ENCODE data around the gene ALX4. TPM values are rescaled to one million over a fixed set of nuclear protein-coding genes. Genes with fewer than 3 reads are reported as not detected.

ALX4 gene
- total RNA-seq, 2 experiments from 2014 or later: not detected

DNA sequence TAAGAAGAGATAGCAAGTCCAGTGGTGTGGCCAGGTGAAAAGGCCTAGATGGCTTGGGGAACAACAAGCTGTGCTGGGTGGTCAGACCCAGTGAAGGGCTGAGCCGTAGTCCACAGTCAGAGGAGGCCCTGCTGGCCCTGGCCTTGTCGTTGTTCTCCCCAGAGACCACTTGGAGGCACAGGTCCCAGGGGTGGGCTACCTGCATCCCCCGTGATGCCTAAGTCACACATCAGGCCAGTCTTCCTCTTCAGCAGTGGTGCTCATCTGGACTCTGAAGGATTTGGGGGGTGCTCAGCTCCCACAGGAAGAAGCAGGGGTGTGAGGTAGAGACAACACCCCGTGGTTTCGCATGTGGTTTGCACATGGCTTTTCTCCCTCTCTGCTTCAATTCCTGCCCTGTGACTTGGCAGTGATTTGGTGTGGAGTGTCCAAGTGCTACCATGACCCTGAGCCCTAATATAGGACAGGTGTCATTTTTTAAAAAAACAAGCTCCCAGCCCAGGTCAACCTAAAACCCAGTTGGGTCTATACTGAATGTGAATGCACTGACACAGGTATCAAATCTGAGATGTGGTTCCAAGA lies 51.0 kb downstream of the ALX4 start:
- Mint-ChIP-seq H3K27me3 (no peaks in the 10 kb centered on the region), H3K9me3 (peaks cover 2% of the 10 kb centered on the region), H3K4me1 (ENCODE audit: low read depth) (peaks cover 11% of the 10 kb centered on the region), H3K36me3 (ENCODE audit: low read depth) (no peaks in the 10 kb centered on the region), H3K27ac (no peak overlapping the region), H3K4me3 (no peak overlapping the region)
- Histone ChIP-seq H3K27ac (ENCODE audit: low read depth in 1 of 2, low read length in 2 of 2) (no peak overlapping the region), H3K36me3 (ENCODE audit: insufficient read depth, low read length) (no peaks in the 10 kb centered on the region), H3K4me1 (ENCODE audit: insufficient read depth, low read length) (peaks cover 26% of the 10 kb centered on the region), H3K9me3 (ENCODE audit: control insufficient read depth in 1 of 2, insufficient read depth in 1 of 2, low read length in 2 of 2) (no peaks in the 10 kb centered on the region), H3K4me3 (ENCODE audit: low read length) (no peak overlapping the region), H3K27me3 (ENCODE audit: control insufficient read depth in 1 of 2, insufficient read depth in 2 of 2, low read length in 2 of 2) (no peaks in the 10 kb centered on the region)
- TF ChIP-seq, protein P1, sequence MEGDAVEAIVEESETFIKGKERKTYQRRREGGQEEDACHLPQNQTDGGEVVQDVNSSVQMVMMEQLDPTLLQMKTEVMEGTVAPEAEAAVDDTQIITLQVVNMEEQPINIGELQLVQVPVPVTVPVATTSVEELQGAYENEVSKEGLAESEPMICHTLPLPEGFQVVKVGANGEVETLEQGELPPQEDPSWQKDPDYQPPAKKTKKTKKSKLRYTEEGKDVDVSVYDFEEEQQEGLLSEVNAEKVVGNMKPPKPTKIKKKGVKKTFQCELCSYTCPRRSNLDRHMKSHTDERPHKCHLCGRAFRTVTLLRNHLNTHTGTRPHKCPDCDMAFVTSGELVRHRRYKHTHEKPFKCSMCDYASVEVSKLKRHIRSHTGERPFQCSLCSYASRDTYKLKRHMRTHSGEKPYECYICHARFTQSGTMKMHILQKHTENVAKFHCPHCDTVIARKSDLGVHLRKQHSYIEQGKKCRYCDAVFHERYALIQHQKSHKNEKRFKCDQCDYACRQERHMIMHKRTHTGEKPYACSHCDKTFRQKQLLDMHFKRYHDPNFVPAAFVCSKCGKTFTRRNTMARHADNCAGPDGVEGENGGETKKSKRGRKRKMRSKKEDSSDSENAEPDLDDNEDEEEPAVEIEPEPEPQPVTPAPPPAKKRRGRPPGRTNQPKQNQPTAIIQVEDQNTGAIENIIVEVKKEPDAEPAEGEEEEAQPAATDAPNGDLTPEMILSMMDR (IDR thresholded peaks at IDR 0.05): no peak
- no peak for ATAC-seq (ENCODE audit: poor library complexity)
- intact Hi-C loops (cut with DNase I, micrococcal nuclease): no loop called here
- ChIA-PET CTCF (no interaction called here), POLR2A (no interaction called here)
- no peak for DNase-seq

DNA sequence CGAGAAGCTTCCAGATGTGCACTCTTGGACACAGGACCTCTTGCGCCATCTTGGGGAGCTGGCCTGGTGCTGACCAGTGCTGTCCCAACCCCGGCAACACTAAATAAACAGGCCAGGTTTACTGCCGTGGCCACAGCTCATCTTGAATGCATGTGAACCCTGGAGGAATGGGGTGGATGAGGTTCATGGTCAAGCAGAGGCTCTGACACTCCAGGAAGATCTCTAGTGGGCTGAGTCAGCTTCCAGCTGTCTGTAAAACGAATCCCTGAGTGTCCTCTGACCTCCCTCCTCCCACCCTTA lies 51.8 kb downstream of the ALX4 start:
- Histone ChIP-seq H3K4me3 (ENCODE audit: low read length) (no peak overlapping the region), H3K27me3 (ENCODE audit: control insufficient read depth in 1 of 2, insufficient read depth in 2 of 2, low read length in 2 of 2) (no peaks in the 10 kb centered on the region), H3K4me1 (ENCODE audit: insufficient read depth, low read length) (peaks cover 26% of the 10 kb centered on the region), H3K27ac (ENCODE audit: low read depth in 1 of 2, low read length in 2 of 2) (no peak overlapping the region), H3K36me3 (ENCODE audit: insufficient read depth, low read length) (no peaks in the 10 kb centered on the region), H3K9me3 (ENCODE audit: control insufficient read depth in 1 of 2, insufficient read depth in 1 of 2, low read length in 2 of 2) (peaks cover 0 to 2% of the 10 kb centered on the region in 2 experiments)
- Mint-ChIP-seq H3K4me3 (no peak overlapping the region), H3K36me3 (ENCODE audit: low read depth) (no peaks in the 10 kb centered on the region), H3K27me3 (no peaks in the 10 kb centered on the region), H3K9me3 (peaks cover 4% of the 10 kb centered on the region), H3K27ac (no peak overlapping the region), H3K4me1 (ENCODE audit: low read depth) (peaks cover 11% of the 10 kb centered on the region)
- intact Hi-C loops (cut with DNase I, micrococcal nuclease): no loop called here
- POLR2A ChIA-PET: no interaction called here
- no peak for ATAC-seq (ENCODE audit: poor library complexity)
- CTCF ChIA-PET: no interaction called here
- DNase-seq: no peak
- TF ChIP-seq, protein P1 (IDR thresholded peaks at IDR 0.05): no peak

DNA sequence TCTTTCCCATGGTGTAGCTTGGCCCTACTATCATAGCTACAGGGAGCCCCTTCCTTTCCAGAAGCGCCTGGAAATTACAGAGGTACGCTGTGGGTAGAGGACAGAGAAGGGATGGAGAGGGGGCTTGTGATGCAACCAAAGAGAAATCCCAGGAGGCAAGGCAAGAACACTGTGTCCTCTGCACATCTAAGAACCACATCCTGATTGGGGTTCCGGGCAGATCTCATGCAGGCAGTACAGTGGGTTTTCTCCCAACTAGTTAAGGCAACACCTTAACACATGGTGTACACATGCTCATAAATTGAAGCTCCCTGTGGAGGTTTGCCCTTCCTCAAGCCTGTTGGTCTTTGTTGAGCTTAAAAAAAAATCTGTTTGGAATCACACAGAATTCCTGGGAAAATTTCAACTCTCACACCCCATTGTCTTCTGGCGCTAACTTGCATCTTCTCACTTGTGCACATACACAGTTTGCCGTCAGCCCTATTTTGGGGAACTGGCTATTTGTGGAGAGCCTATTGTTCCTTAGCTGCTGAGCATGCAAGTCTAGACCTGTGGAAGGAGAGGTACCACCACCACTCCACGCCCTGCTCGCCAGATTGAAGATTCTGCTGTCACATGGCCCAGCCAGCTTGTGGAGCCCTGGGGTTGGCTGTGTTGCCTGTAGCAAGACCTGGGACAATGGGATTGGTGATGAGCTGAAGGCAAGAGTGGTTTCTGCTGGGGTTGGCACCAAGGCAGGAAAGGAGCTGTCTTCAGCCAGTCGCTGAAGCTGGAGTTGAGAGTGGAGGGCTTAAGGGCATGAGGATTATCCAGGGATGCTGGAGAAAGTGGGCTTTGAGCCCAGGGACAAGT lies 52.4 kb downstream of the ALX4 start:
- Histone ChIP-seq H3K27me3 (ENCODE audit: control insufficient read depth in 1 of 2, insufficient read depth in 2 of 2, low read length in 2 of 2) (no peaks in the 10 kb centered on the region), H3K4me3 (ENCODE audit: low read length) (no peak overlapping the region), H3K4me1 (ENCODE audit: insufficient read depth, low read length) (peaks cover 26% of the 10 kb centered on the region), H3K27ac (ENCODE audit: low read depth in 1 of 2, low read length in 2 of 2) (no peak overlapping the region), H3K36me3 (ENCODE audit: insufficient read depth, low read length) (no peaks in the 10 kb centered on the region), H3K9me3 (ENCODE audit: control insufficient read depth in 1 of 2, insufficient read depth in 1 of 2, low read length in 2 of 2) (peaks cover 0 to 8% of the 10 kb centered on the region in 2 experiments)
- intact Hi-C loops (cut with DNase I, micrococcal nuclease): no loop called here
- H3K36me3 Mint-ChIP-seq (ENCODE audit: low read depth): peaks cover 3% of the 10 kb centered on the region
- H3K4me1 Mint-ChIP-seq (ENCODE audit: low read depth): peaks cover 11% of the 10 kb centered on the region
- no peak for ATAC-seq (ENCODE audit: poor library complexity)
- H3K9me3 Mint-ChIP-seq: peaks cover 6% of the 10 kb centered on the region
- DNase-seq: peak in 1 of 14 experiments; percentile 25
- H3K4me3 Mint-ChIP-seq: no peak overlapping the region
- no peak overlapping the region for H3K27ac Mint-ChIP-seq
- TF ChIP-seq, protein P1 (IDR thresholded peaks at IDR 0.05): no peak
- CTCF ChIA-PET: no interaction called here
- POLR2A ChIA-PET: interaction anchor here (0.7 kb wide), 1 partner anchor 368 kb away, joined by 3 read pairs; no protein-coding TSS in a partner anchor
- no peaks in the 10 kb centered on the region for H3K27me3 Mint-ChIP-seq

Data from CD4-positive, alpha-beta T cell (primary cell).